ENCODE data around the gene GZF1.

DNA sequence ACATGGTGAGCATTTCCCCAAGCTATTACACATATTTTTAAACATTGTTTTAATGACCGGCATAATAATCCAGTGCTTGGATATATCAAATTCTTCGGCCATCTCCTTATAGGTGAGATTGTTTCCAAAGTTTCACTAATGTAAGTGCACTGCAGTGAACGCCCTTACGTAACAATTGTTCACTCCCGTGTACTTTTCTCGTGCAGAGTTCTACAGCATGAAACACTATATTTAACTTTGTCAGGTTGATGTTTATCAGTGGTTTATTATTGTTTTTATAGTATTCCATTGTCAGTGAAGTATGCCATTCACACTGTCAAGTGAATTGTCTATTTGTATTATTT lies 3.4 kb upstream of the GZF1 start:
- TF ChIP-seq, protein P1, sequence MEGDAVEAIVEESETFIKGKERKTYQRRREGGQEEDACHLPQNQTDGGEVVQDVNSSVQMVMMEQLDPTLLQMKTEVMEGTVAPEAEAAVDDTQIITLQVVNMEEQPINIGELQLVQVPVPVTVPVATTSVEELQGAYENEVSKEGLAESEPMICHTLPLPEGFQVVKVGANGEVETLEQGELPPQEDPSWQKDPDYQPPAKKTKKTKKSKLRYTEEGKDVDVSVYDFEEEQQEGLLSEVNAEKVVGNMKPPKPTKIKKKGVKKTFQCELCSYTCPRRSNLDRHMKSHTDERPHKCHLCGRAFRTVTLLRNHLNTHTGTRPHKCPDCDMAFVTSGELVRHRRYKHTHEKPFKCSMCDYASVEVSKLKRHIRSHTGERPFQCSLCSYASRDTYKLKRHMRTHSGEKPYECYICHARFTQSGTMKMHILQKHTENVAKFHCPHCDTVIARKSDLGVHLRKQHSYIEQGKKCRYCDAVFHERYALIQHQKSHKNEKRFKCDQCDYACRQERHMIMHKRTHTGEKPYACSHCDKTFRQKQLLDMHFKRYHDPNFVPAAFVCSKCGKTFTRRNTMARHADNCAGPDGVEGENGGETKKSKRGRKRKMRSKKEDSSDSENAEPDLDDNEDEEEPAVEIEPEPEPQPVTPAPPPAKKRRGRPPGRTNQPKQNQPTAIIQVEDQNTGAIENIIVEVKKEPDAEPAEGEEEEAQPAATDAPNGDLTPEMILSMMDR (IDR thresholded peaks at IDR 0.05; ENCODE audit: insufficient read depth, low read depth, low read length), result no peak
- TF ChIP-seq EZH2 (IDR thresholded peaks at IDR 0.05; ENCODE audit: insufficient read depth, low read length), result no peak

Data from astrocyte (in vitro differentiated cells and primary cell).